ENCODE results near the gene POLG2.

DNA sequence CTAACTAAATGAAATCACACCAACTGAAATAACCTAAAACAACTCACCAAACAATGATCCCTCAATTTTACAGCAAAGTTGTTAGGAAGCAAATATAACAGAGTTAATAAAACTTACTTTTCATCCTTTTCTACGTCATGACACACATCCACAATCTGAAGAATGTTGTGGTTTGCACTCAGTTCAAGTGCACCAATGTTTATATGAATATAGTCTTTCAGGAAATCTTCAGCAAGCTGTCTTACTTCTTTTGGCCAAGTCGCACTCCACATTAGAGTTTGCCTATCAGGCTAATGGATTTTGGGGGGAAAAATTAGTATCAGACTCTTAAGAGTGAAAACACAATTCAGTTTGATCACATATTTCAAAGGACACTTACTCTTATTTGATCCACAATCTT, 6.0 kb upstream of the POLG2 start:
- TF ChIP-seq, protein P1, sequence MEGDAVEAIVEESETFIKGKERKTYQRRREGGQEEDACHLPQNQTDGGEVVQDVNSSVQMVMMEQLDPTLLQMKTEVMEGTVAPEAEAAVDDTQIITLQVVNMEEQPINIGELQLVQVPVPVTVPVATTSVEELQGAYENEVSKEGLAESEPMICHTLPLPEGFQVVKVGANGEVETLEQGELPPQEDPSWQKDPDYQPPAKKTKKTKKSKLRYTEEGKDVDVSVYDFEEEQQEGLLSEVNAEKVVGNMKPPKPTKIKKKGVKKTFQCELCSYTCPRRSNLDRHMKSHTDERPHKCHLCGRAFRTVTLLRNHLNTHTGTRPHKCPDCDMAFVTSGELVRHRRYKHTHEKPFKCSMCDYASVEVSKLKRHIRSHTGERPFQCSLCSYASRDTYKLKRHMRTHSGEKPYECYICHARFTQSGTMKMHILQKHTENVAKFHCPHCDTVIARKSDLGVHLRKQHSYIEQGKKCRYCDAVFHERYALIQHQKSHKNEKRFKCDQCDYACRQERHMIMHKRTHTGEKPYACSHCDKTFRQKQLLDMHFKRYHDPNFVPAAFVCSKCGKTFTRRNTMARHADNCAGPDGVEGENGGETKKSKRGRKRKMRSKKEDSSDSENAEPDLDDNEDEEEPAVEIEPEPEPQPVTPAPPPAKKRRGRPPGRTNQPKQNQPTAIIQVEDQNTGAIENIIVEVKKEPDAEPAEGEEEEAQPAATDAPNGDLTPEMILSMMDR (IDR thresholded peaks at IDR 0.05): no peak
- no peak for TF ChIP-seq POLR2A (IDR thresholded peaks at IDR 0.05)

Measured in thyroid gland (tissue), 4 donors.